Transverse colon (tissue), 4 donors: Measurements from ENCODE around the gene ALDH16A1. TPM values are rescaled to one million over a fixed set of nuclear protein-coding genes. Genes with fewer than 3 reads are reported as not detected.

ENCODE experiments used
- DNase-seq: peaks from one replicate; pipeline ENCODE4 v3.0.0-alpha.2; 2019
- H3K27ac ChIP-seq, 4 donors: fragments of 200-600 bp; sonication (generic); 2 replicates each; pipeline ENCODE4 v1.5.1; 2016 to 2018; ENCODE audit warnings: inconsistent platforms in 4 of 4
- H3K27me3 ChIP-seq: fragments of 200-600 bp; sonication (generic); 2 replicates; pipeline ENCODE4 v1.5.1; 2017; ENCODE audit warnings: inconsistent platforms
- H3K36me3 ChIP-seq, 4 donors: fragments of 200-600 bp; sonication (generic); 2 replicates each; pipeline ENCODE4 v1.5.1; 2017 to 2019; ENCODE audit warnings: inconsistent platforms in 4 of 4
- H3K4me1 ChIP-seq, 4 donors: fragments of 200-600 bp; sonication (generic); 2 replicates each; pipeline ENCODE4 v1.5.1; 2017 to 2020; ENCODE audit warnings: inconsistent platforms in 4 of 4
- H3K4me3 ChIP-seq, 4 donors: fragments of 200-600 bp; sonication (generic); 1 replicate in 1 of 4; 2 replicates in 3 of 4; pipeline versions ENCODE4 v1.5.1 to v1.6.1; 2017 to 2019; ENCODE audit warnings: inconsistent platforms in 4 of 4
- H3K9me3 ChIP-seq, 2 donors: fragments of 200-600 bp; sonication (generic); 2 replicates each; pipeline ENCODE4 v1.5.1; 2017 to 2019; ENCODE audit warnings: inconsistent platforms in 2 of 2
- EP300 ChIP-seq: sonication (generic); formaldehyde crosslinking; IDR thresholded peaks from one replicate; pipeline ENCODE4 v1.6.1; 2017; ENCODE audit warnings: antibody characterized with exemption, low read depth
- POLR2A ChIP-seq: fragments of 450-650 bp; IDR thresholded peaks from one replicate; pipeline ENCODE4 v1.6.1; 2016; ENCODE audit warnings: antibody characterized with exemption, mild to moderate bottlenecking, moderate library complexity
- POLR2AphosphoS5 ChIP-seq, 3 donors: sonication (generic); formaldehyde crosslinking; IDR thresholded peaks; one replicate each; pipeline ENCODE4 v1.6.1; 2016; ENCODE audit warnings: antibody characterized with exemption in 3 of 3
- WGBS, 2 donors: methylation state at CpG; one replicate each; pipeline ENCODE4 v1.1.5; 2018; ENCODE audit warnings: low coverage in 1 of 2; 5-methylcytosine and 5-hydroxymethylcytosine counted together
- in situ Hi-C, 4 donors: fragments of 200-750 bp; cut with MboI; loops; one replicate each; pipeline versions ENCODE4 v1.15.0 to v1.15.1; 2017; ENCODE audit warnings: low sequenced_read_pairs in 3 of 4, low pct_ligation_motif_present in 1 of 4, low pct_unique_long_range_greater_than_20kb in 1 of 4
- intact Hi-C: fragments of 100-400 bp; cut with DNase I; formaldehyde crosslinking; loops from one replicate; pipeline ENCODE4 v1.15.1; 2023; ENCODE audit warnings: low total_unique reads
- total RNA-seq, 4 donors: library from RNA; depleted of rRNA; stranded (reverse); fragments of >200 nt; gene quantifications; one replicate each; pipeline ENCODE4 v1.1.0, GENCODE V29; 2016
- TF ChIP-seq, protein P1 (sequence below), 5 experiments: fragments of 200-600 bp in 3 of 5; fragments of 450-650 bp in 2 of 5; sonication (generic) in 3 of 5; IDR thresholded peaks; 1 replicate in 2 of 5; 2 replicates in 3 of 5; pipeline ENCODE4 v1.5.1; 2016 to 2017; ENCODE audit warnings: antibody characterized with exemption in 5 of 5, inconsistent platforms in 3 of 5, mild to moderate bottlenecking in 2 of 5, moderate library complexity in 1 of 5

The ALDH16A1 gene
- total RNA-seq, 4 donors from 2014 or later, result 24.3 to 465 (median 43.1) TPM

- H3K4me1 ChIP-seq, result peaks cover 0 to 26% (median 5%) of the 10 kb centered on the region in 4 donors
- H3K27ac ChIP-seq, result no peak overlapping the region
- DNase-seq, result no peak
- no peaks in the 10 kb centered on the region for H3K9me3 ChIP-seq
- intact Hi-C loops (loop anchor here (5.0 to 10.0 kb wide), 2 partner anchors 48 to 216 kb away; no protein-coding TSS in a partner anchor), in situ Hi-C loops (loop anchor here in 2 of 4 donors (5.0 to 10.0 kb wide), 2 partner anchors 46 to 48 kb away; no protein-coding TSS in a partner anchor)
- WGBS, 2 donors, result 21 to 26% methylated on average over 9 to 19 of the region's 19 CpGs
- no peak for TF ChIP-seq POLR2A
- no peak for TF ChIP-seq EP300
- TF ChIP-seq POLR2AphosphoS5 (IDR thresholded peaks at IDR 0.05), result no peak
- TF ChIP-seq, protein P1, sequence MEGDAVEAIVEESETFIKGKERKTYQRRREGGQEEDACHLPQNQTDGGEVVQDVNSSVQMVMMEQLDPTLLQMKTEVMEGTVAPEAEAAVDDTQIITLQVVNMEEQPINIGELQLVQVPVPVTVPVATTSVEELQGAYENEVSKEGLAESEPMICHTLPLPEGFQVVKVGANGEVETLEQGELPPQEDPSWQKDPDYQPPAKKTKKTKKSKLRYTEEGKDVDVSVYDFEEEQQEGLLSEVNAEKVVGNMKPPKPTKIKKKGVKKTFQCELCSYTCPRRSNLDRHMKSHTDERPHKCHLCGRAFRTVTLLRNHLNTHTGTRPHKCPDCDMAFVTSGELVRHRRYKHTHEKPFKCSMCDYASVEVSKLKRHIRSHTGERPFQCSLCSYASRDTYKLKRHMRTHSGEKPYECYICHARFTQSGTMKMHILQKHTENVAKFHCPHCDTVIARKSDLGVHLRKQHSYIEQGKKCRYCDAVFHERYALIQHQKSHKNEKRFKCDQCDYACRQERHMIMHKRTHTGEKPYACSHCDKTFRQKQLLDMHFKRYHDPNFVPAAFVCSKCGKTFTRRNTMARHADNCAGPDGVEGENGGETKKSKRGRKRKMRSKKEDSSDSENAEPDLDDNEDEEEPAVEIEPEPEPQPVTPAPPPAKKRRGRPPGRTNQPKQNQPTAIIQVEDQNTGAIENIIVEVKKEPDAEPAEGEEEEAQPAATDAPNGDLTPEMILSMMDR (IDR thresholded peaks at IDR 0.05), result no peak
- H3K27me3 ChIP-seq, result peaks cover 72% of the 10 kb centered on the region
- H3K4me3 ChIP-seq, result peak overlapping the region in 2 of 4 donors; percentile 16
- no peaks in the 10 kb centered on the region for H3K36me3 ChIP-seq
These were observed 12.4 kb upstream of the ALDH16A1 start for GRCh38 chr19:49440439-49441209.

DNA sequence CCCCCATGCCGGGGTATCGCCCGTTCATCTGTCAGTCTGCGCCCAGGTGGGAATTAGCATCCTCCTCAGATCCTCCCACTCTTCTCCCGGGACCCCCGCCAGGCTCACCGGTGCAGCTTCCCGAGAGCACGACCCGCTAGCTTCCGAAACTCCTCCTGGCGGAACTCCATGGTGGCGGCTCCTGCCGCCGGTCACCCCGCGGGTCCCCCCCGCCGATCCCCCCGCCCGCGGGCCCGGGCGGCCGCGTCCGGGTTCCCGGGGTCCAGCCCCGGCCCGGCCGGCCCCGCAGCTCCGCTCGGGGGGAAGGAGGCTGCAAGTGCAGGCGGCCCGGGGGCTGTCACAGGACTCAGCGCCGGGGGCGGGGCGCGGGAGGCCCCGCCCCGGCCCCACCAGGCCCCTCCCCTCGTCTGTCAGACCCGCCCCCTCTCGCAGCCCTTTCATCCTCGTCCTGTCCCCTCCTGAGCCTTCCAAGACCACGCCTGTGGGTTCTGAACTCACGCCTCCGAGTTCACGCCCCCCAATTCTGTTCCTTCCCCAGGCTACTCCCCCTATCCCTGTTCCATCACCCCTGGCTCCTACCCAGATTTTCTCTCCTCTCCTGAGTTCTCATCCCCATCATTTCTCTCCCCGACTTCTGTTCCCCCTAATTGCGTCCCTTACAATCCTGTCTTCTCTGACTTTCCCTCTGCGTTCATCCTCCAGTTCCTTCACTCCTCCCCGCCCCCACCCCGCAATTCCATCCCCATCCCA, 11.6 kb upstream of the ALDH16A1 start, which contains the start of gene SLC17A7:
Gene SLC17A7 (minus strand): TSS at position 318 of the 750 bp plus-strand sequence. CDS start 148 bp downstream, at position 170.
- peak; percentile 34 for DNase-seq
- no peak for TF ChIP-seq POLR2A
- Histone ChIP-seq H3K4me1 (peaks cover 0 to 26% (median 5%) of the 10 kb centered on the region in 4 donors), H3K9me3 (no peaks in the 10 kb centered on the region), H3K27ac (peak within 1 kb of the TSS; percentile 12 to 84 (median 30)), H3K27me3 (peaks cover 65% of the 10 kb centered on the region), H3K4me3 (peak within 1 kb of the TSS in 3 of 4 donors; percentile 16 to 64 (median 55)), H3K36me3 (no peaks in the 10 kb centered on the region)
- in situ Hi-C loops, result loop anchor here in 2 of 4 donors (5.0 to 10.0 kb wide), 2 partner anchors 47 to 49 kb away; no protein-coding TSS in a partner anchor
- WGBS, 2 donors, result 9 to 13% methylated on average over 8 to 25 of the region's 56 CpGs
- intact Hi-C loops, result loop anchor here (5.0 to 10.0 kb wide), 2 partner anchors 49 to 217 kb away; no protein-coding TSS in a partner anchor

DNA sequence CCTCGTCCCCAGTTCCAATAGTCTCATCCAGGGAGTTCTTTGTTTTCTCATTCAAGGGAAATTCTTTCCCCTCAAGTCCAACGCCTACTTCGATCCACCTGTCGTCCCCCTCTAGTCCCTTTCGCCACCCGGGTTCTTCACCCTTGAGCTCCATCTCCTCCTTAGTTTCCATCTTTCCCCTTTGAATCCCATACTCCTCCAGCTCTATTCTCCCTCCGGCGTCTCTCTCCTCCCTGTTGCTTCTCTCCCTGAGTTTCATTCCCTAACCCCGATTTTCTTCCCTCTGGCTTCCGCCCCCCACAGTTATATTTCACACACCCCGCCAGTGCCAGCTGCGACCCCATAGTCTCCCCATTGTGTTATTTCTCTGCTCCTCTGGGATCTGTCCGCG, 11.1 kb upstream of the ALDH16A1 start:
- peak overlapping the region; percentile 12 to 84 (median 30) for H3K27ac ChIP-seq
- DNase-seq, result no peak
- H3K27me3 ChIP-seq, result peaks cover 59% of the 10 kb centered on the region
- in situ Hi-C loops, result loop anchor here in 2 of 4 donors (5.0 to 10.0 kb wide), 2 partner anchors 47 to 50 kb away; no protein-coding TSS in a partner anchor
- H3K36me3 ChIP-seq, result no peaks in the 10 kb centered on the region
- no peaks in the 10 kb centered on the region for H3K9me3 ChIP-seq
- WGBS, 2 donors, result 27 to 36% methylated on average over 6 to 14 of the region's 14 CpGs
- TF ChIP-seq, protein P1 (IDR thresholded peaks at IDR 0.05), result no peak
- TF ChIP-seq EP300 (no peak), POLR2A (no peak), POLR2AphosphoS5 (IDR thresholded peaks at IDR 0.05) (no peak)
- H3K4me3 ChIP-seq, result peak overlapping the region in 1 of 4 donors; percentile 64
- intact Hi-C loops, result loop anchor here (2.0 to 10.0 kb wide), 3 partner anchors 50 to 217 kb away; no protein-coding TSS in a partner anchor
- peaks cover 0 to 26% (median 4%) of the 10 kb centered on the region in 4 donors for H3K4me1 ChIP-seq

DNA sequence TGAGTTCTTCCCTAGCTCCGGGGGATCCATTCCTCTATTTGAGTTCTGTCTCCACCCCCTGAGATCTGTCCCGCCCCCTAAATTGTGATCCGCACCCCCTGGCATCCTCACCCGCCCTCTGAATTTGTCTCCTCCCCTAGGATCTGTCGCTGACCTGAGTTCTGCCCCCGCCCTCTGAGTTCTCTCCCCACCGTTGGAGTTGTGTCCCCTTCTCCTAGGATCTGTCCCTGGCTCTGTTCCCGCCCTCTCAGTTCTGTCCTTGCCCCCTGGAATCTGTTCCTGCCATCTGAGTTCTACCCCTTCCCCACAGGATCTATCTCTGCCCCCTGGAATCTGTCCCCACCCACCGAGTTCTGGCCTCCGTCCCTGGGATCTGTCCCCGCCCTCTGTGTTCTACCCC, 10.7 kb upstream of the ALDH16A1 start:
- Histone ChIP-seq H3K27ac (peak overlapping the region; percentile 12 to 84 (median 30)), H3K27me3 (peaks cover 55% of the 10 kb centered on the region), H3K4me1 (peaks cover 0 to 26% (median 4%) of the 10 kb centered on the region in 4 donors), H3K36me3 (no peaks in the 10 kb centered on the region), H3K4me3 (peak overlapping the region in 2 of 4 donors; percentile 55 to 64), H3K9me3 (no peaks in the 10 kb centered on the region)
- WGBS, 2 donors, result 0 to 10% methylated on average over 4 to 11 of the region's 11 CpGs
- peak; percentile 33 for DNase-seq
- in situ Hi-C loops (loop anchor here in 2 of 4 donors (5.0 to 10.0 kb wide), 2 partner anchors 48 to 50 kb away; no protein-coding TSS in a partner anchor), intact Hi-C loops (loop anchor here (2.0 to 10.0 kb wide), 3 partner anchors 50 to 218 kb away; no protein-coding TSS in a partner anchor)
- TF ChIP-seq, protein P1 (IDR thresholded peaks at IDR 0.05), result no peak
- TF ChIP-seq POLR2A (no peak), EP300 (no peak), POLR2AphosphoS5 (IDR thresholded peaks at IDR 0.05) (no peak)
